GM18508 (cell line): ENCODE data around the gene COL4A6.
"Not testable (repeated sequence)": the region's sequence is repeated elsewhere in the genome, so short reads cannot be mapped to it uniquely, and the experiment has no call there.

Experiments
- ATAC-seq: cut with Tn5 transposase; IDR thresholded peaks from one replicate; pipeline ENCODE4 v1.9.1; 2021; ENCODE audit warnings: moderate number of reproducible peaks; ENCODE audit not compliant: insufficient read depth, unreplicated experiment

The COL4A6 gene

DNA sequence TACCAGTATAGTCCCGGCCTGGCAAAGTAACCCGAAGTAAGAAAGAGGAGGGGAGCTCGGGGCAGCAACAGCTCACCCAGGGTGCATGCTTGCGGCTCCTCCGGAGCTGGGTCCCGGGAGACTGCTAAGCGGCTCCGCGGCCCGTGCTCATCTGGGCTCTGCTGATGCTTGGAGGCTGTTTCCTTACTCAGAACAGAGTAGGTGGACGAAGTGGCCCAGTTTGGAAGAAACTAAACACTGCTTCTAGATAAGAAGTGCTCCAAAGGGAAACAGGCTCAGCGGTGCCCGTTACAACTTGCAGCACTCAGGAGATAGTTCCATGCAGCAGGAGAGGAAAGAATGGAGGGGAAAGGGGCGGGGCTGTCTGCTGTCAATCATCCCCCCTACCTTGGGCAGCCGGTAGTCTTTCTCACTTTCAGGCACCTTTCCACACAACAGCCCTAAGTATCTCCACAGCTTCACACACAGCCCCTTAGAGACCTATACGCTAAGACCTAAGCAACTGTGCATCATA is at the start of gene COL4A6:
Gene COL4A6, minus strand, starts transcription at position 313 of the 514 bp plus-strand sequence. Its CDS starts 226 bp downstream, at position 87.
- no peak for ATAC-seq

DNA sequence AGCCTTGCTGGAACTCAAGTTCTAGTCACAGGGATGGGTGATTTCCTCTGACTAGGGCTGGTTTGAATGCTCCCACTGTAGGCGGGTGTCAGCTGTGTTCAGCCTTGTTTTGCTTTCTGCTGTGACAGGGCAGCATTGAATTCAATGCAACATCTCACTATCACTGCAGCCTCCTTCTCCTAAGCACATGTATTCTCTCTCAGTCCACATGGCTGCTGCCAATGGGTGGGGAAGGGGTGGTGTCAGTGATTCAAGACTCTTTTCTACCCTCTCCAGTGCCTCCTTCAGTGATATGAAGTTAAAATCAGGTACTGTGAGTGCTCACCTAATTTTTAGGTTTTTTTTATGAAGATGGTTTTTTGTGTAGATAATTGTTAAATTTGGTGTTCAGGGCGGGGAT is 47.7 kb upstream of the COL4A6 start:
- ATAC-seq: no peak

DNA sequence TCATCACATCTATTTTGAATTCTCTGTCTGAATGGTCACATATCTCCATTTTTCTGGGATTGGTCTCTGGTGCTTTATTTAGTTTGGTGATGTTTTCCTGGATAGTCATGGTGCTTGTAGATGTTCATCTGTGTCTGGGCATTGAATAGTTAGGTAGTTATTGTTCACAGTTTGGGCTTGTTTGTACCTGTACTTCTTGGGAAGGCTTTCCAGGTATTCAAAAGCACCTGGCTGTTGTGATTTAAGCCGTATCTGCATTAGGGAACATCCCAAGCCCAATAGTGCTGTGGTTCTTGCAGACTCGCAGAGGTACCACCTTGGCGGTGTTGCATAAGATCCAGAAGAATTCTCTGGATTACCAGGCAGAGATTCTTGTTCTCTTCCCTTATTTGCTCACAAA is 46.0 kb upstream of the COL4A6 start:
- ATAC-seq: no peak

GRCh38 chrX:108481528-108481927 is 43.3 kb upstream of the COL4A6 start:
- ATAC-seq: not testable (repeated sequence)

- no peak for ATAC-seq
Measured at GRCh38 chrX:108473979-108474378, 35.8 kb upstream of the COL4A6 start.

GRCh38 chrX:108468486-108468885 is 30.3 kb upstream of the COL4A6 start:
- no peak for ATAC-seq

DNA sequence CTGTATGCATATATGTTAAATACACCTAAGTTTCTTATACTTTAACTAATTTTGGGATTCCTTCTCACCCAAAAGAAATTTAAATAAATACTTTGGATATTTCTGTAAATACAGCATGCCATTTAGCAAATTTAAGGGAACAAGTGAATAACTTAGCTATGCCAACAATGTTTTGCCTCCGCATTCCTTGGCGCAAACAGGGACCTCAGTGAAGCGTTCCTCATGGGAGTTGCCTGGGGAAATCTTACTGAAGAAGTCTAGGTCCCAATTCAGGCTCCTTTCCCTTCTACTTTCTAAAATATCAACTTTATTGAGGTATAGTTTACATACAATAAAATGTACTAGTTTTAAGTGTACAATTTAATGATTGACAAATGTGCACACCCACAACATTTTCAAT is 26.4 kb upstream of the COL4A6 start:
- ATAC-seq: no peak

- ATAC-seq: no peak
Measured at GRCh38 chrX:108456971-108457477, 18.8 kb upstream of the COL4A6 start.

DNA sequence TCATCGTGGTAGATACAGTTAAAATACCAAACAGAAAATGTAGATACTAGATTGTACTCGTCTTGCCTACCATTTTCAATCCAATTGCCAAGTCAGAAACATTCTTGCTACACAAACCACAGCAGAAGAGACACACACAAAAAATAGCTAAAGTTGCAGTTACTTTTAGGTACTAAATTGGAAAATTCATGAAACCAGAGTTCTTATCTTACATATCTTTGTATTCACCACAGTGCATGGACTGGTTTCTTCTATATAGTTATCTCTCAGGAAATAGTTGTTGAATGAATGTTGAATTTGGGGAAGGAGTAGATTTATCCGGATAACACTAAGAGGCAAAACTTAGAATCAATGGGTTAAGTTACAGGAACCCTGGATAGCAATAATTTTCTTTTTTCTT is 15.6 kb upstream of the COL4A6 start:
- ATAC-seq: no peak

GRCh38 chrX:108447303-108447702 is 9.1 kb upstream of the COL4A6 start:
- ATAC-seq: no peak

DNA sequence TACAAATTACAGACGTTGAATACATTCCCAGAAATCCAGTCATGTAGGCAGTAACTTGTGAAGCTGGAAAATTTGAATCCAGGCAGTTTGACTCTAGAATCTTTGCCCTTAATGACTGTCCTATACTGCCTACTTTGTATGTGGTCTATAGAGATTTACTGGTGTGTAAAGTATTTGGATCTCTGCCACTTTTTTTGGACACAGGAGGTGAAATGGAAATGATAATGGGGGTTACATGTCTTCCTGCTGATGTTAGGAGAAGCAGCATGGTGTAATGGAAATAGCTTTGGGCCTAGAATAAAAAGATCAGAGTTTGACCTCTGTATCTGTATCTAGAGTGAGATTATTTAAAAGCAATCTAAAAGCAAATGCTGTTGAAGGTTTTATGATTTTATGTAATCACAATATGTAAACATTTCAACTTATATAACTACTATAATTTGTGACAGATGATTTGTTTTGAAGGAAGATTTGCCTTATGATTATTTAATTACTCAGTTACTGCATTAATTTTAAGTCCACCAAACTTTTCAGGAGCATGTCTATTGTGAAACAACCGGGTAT is 4.8 kb upstream of the COL4A6 start:
- ATAC-seq: no peak

DNA sequence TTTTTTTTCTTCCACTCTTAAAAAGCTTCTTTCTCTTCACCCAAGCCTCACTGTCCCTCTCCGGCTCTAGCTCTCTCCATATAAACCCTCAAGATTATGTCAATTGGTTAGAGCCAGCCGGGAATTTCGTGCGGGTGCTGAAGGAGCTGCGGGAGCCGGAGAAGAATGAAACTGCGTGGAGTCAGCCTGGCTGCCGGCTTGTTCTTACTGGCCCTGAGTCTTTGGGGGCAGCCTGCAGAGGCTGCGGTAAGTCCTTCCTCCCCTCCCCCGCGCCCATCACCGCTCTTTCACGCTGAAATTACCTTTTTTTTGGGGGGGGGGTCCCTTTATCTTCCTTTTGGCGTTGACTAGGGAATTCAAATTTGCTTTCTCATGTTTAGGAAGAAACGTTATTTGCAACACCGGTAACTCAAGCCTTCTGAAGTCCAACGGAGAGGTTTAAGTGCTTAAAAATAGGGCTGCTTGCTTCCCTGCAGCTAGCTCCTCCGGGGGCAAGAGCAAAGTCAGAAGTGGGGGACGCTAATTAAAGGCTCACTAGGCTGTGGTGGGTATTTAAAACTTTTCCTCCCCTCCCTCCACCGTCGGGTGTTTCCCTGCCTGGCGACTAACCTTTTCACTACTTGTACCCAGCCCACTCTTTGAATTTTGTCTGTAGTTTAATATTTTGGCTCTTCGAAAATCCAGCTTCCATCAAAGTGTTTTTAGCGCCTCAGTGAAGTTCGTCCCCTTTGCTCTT is 1.9 kb upstream of the COL4A6 start:
- ATAC-seq: no peak

DNA sequence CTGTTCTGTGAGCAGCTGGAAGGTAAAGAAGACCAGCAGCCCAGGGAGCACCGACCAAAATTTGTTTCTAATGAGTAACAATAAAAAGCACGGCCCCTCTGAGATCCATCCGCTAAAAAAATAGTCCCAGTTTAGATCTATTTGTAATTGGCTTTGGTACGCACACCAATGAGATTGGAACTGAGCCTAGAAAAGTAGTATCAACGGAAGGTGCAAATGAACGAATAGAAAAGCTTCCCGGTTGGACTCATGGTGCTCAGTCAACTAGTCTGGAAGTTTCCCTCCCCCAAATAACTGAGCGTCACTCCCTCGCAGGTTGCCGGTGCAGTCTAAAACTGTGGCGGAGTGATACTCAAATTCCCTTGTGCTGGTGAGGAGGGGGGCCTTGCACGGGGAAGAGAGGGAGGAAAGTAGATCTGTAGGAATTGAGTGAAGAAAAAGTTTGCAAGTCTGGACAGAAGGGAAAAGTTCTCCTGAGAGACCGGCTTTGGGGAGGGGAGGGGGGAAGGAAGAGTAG is 1.3 kb upstream of the COL4A6 start, which contains the start of gene COL4A5:
Gene COL4A5, plus strand, starts transcription at position 413 of the 517 bp plus-strand sequence. CDS start 288 bp downstream, outside the sequence.
- no peak for ATAC-seq

- ATAC-seq: no peak
Measured at GRCh38 chrX:108437349-108438109, 693 bp downstream of the COL4A6 start.

GRCh38 chrX:108435261-108435660 is 3.0 kb downstream of the COL4A6 start:
- ATAC-seq: no peak

GRCh38 chrX:108426262-108426661 is 12.0 kb downstream of the COL4A6 start:
- ATAC-seq: no peak

DNA sequence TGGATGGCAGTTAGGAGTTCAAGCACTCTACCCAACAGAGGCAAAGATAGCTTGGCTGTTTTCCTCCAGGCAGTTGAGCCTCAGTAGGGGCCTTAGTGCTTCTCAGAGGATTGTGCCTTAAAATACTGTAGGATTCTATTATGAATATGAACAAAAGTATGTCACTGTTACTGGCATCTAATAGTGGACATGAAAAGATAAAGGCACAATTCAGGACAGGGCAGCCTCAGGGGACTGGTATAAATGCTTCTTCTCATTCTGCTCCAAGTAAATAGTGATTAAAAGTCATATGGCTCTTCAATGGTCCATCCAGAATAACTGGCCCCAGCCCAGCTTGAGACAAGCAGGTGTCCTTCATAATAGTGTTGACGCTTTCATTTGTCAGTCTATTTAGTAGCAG is 17.7 kb downstream of the COL4A6 start:
- no peak for ATAC-seq

- no peak for ATAC-seq
Measured at GRCh38 chrX:108419401-108419800, 18.8 kb downstream of the COL4A6 start.

- ATAC-seq: no peak
Measured at GRCh38 chrX:108417257-108417656, 21.0 kb downstream of the COL4A6 start.

- no peak for ATAC-seq
Measured at GRCh38 chrX:108415891-108416290, 22.3 kb downstream of the COL4A6 start.

DNA sequence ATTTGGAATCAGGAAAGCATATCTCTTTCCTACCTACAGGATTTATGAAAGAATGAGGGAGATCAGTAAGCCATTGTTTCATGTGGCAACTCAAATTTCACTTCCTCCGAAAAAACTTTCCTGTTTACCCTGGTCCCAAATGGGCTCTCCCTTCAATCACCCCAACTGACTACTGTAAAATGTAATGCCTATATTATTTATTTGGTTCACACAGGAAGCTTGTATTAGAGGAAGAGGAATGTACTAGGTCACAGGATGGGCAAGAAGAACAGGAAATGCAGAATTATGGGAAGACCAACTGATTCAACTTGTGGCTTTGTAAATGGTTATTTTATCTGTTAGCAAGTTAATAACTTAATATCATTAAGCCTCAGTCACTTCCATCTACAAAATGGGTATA is 23.1 kb downstream of the COL4A6 start:
- no peak for ATAC-seq
